Fibroblast of lung (primary cell): ENCODE results near the gene TOX2.

Experiments used
- EZH2 ChIP-seq: IDR thresholded peaks from 2 replicates; pipeline ENCODE4 v1.5.1; 2012; ENCODE audit warnings: low read length, control low read depth, mild to moderate bottlenecking; ENCODE audit errors: missing control alignments
- TF ChIP-seq, protein P1 (sequence below), 2 donors: IDR thresholded peaks in 1 of 2; conservative IDR thresholded peaks in 1 of 2; 1 replicate in 1 of 2; 2 replicates in 1 of 2; pipeline ENCODE4 v1.5.1; 2011 to 2012; ENCODE audit warnings: low read length in 2 of 2, control low read depth in 1 of 2, inconsistent platforms in 1 of 2, low read depth in 1 of 2, mild to moderate bottlenecking in 1 of 2

- TF ChIP-seq, protein P1, sequence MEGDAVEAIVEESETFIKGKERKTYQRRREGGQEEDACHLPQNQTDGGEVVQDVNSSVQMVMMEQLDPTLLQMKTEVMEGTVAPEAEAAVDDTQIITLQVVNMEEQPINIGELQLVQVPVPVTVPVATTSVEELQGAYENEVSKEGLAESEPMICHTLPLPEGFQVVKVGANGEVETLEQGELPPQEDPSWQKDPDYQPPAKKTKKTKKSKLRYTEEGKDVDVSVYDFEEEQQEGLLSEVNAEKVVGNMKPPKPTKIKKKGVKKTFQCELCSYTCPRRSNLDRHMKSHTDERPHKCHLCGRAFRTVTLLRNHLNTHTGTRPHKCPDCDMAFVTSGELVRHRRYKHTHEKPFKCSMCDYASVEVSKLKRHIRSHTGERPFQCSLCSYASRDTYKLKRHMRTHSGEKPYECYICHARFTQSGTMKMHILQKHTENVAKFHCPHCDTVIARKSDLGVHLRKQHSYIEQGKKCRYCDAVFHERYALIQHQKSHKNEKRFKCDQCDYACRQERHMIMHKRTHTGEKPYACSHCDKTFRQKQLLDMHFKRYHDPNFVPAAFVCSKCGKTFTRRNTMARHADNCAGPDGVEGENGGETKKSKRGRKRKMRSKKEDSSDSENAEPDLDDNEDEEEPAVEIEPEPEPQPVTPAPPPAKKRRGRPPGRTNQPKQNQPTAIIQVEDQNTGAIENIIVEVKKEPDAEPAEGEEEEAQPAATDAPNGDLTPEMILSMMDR (conservative IDR thresholded peaks at IDR 0.05 in 1 of 2, IDR thresholded peaks at IDR 0.05 in 1 of 2; ENCODE audit: low read depth in 1 of 2, low read length in 2 of 2) = no peak
- TF ChIP-seq EZH2 = no peak
These were observed 11.8 kb downstream of the TOX2 start for GRCh38 chr20:43926287-43927050.
